Ascending aorta (tissue), 2 donors: ENCODE measurements around the gene FHL2. TPM values are rescaled to one million over a fixed set of nuclear protein-coding genes. Genes with fewer than 3 reads are reported as not detected.
A peak's percentile ranks its signal among the peaks of the same experiment; 100 is the strongest.
"Not testable (repeated sequence)": the region's sequence is repeated elsewhere in the genome, so short reads cannot be mapped to it uniquely, and the experiment has no call there.

Source experiments
- DNase-seq, 2 donors: peaks; one replicate each; pipeline ENCODE4 v3.0.0-alpha.2; 2019; ENCODE audit warnings: low spot score in 2 of 2
- H3K27ac ChIP-seq, 2 donors: fragments of 200-600 bp; sonication (generic); one replicate each; pipeline ENCODE4 v1.5.1; 2016 to 2017; ENCODE audit warnings: mild to moderate bottlenecking in 1 of 2
- H3K27me3 ChIP-seq: fragments of 200-600 bp; sonication (generic); one replicate; pipeline ENCODE4 v1.5.1; 2017
- H3K36me3 ChIP-seq, 2 donors: fragments of 200-600 bp; sonication (generic); one replicate each; pipeline ENCODE4 v1.5.1; 2016
- H3K4me1 ChIP-seq, 2 donors: fragments of 200-600 bp; sonication (generic); one replicate each; pipeline ENCODE4 v1.5.1; 2016 to 2017; ENCODE audit warnings: mild to moderate bottlenecking in 1 of 2
- H3K4me3 ChIP-seq, 2 donors: fragments of 200-600 bp; sonication (generic); one replicate each; pipeline ENCODE4 v1.5.1; 2016 to 2017; ENCODE audit warnings: mild to moderate bottlenecking in 1 of 2
- H3K9me3 ChIP-seq, 2 donors: fragments of 200-600 bp; sonication (generic); one replicate each; pipeline ENCODE4 v1.5.1; 2016
- CTCF ChIP-seq, 3 experiments: fragments of 200-600 bp in 2 of 3; fragments of 450-650 bp in 1 of 3; sonication (generic) in 2 of 3; IDR thresholded peaks; one replicate each; pipeline ENCODE4 v1.5.1; 2016 to 2019; ENCODE audit warnings: antibody characterized with exemption in 3 of 3, mild to moderate bottlenecking in 1 of 3, moderate library complexity in 1 of 3
- intact Hi-C: fragments of 100-400 bp; cut with DNase I; formaldehyde crosslinking; loops from one replicate; pipeline ENCODE4 v1.15.1; 2023
- total RNA-seq: library from RNA; depleted of rRNA; stranded (reverse); fragments of >200 nt; gene quantifications from one replicate; pipeline ENCODE4 v1.1.0, GENCODE V29; 2016

FHL2 gene
- total RNA-seq, 1 donor from 2014 or later = 175 TPM

GRCh38 chr2:105328281-105329196 is 70.3 kb downstream of the FHL2 start:
- peaks cover 0 to 3% of the 10 kb centered on the region in 2 donors for H3K36me3 ChIP-seq

GRCh38 chr2:105327690-105328089 is 71.2 kb downstream of the FHL2 start:
- no peak for DNase-seq
- Histone ChIP-seq H3K27ac (peak overlapping the region; percentile 80 to 81), H3K9me3 (no peaks in the 10 kb centered on the region), H3K4me1 (peaks cover 0 to 14% of the 10 kb centered on the region in 2 donors), H3K36me3 (peaks cover 0 to 3% of the 10 kb centered on the region in 2 donors), H3K4me3 (no peak overlapping the region), H3K27me3 (no peaks in the 10 kb centered on the region)
- no peak for TF ChIP-seq CTCF (IDR thresholded peaks at IDR 0.05)
- intact Hi-C loops = no loop called here

More at GRCh38 chr2:105328281-105329196, 70.3 kb downstream of the FHL2 start:
- H3K4me1 ChIP-seq = peaks cover 0 to 14% of the 10 kb centered on the region in 2 donors
- H3K9me3 ChIP-seq = no peaks in the 10 kb centered on the region
- H3K27me3 ChIP-seq = no peaks in the 10 kb centered on the region
- intact Hi-C loops = no loop called here
- TF ChIP-seq CTCF (IDR thresholded peaks at IDR 0.05) = no peak
- peak overlapping the region; percentile 83 to 91 for H3K4me3 ChIP-seq
- DNase-seq = no peak
- peak overlapping the region; percentile 80 to 81 for H3K27ac ChIP-seq

GRCh38 chr2:105327271-105327670 is 71.6 kb downstream of the FHL2 start:
- H3K36me3 ChIP-seq, DNase-seq, intact Hi-C loops, H3K27ac ChIP-seq, H3K4me3 ChIP-seq, H3K9me3 ChIP-seq, H3K27me3 ChIP-seq: not testable (repeated sequence)
- H3K4me1 ChIP-seq = peaks cover 0 to 14% of the 10 kb centered on the region in 2 donors

GRCh38 chr2:105325389-105325963 is 73.4 kb downstream of the FHL2 start:
- no peak for DNase-seq
- no peak for TF ChIP-seq CTCF (IDR thresholded peaks at IDR 0.05)
- no peak overlapping the region for H3K27ac ChIP-seq
- H3K4me3 ChIP-seq = no peak overlapping the region
- no peaks in the 10 kb centered on the region for H3K27me3 ChIP-seq
- H3K9me3 ChIP-seq = no peaks in the 10 kb centered on the region
- intact Hi-C loops = no loop called here
- H3K4me1 ChIP-seq = peaks cover 0 to 14% of the 10 kb centered on the region in 2 donors
- H3K36me3 ChIP-seq = peaks cover 0 to 3% of the 10 kb centered on the region in 2 donors

- H3K4me1 ChIP-seq = peaks cover 0 to 9% of the 10 kb centered on the region in 2 donors
Observed at GRCh38 chr2:105324732-105325131, 74.1 kb downstream of the FHL2 start.

More at GRCh38 chr2:105324732-105325131, 74.1 kb downstream of the FHL2 start:
- Histone ChIP-seq H3K27me3 (no peaks in the 10 kb centered on the region), H3K27ac (no peak overlapping the region), H3K4me3 (no peak overlapping the region), H3K36me3 (peaks cover 0 to 3% of the 10 kb centered on the region in 2 donors), H3K9me3 (no peaks in the 10 kb centered on the region)
- DNase-seq = no peak
- TF ChIP-seq CTCF (IDR thresholded peaks at IDR 0.05) = no peak
- intact Hi-C loops = no loop called here
